Neural cell (in vitro differentiated cells): ENCODE data around the gene U2SURP. TPM values are rescaled to one million over a fixed set of nuclear protein-coding genes. Genes with fewer than 3 reads are reported as not detected.

Experiments
- H2AFZ ChIP-seq: fragments of 200-600, 300-800 bp; sonication (generic), shearing (Covaris generic); 2 replicates; pipeline ENCODE4 v1.6.0; 2014; ENCODE audit warnings: low read depth, mild to moderate bottlenecking, antibody characterized with exemption, low read length, moderate library complexity
- H3F3A ChIP-seq: fragments of 200-600 bp; shearing (Covaris generic); 2 replicates; pipeline ENCODE4 v1.6.1; 2016; ENCODE audit warnings: mild to moderate bottlenecking, moderate library complexity, mixed read lengths, antibody characterized with exemption, low read length; ENCODE audit not compliant: insufficient read depth, poor library complexity, severe bottlenecking
- H3K27ac ChIP-seq: fragments of 200-600, 300-800 bp; sonication (generic), shearing (Covaris generic); 2 replicates; pipeline ENCODE4 v1.5.1; 2014; ENCODE audit warnings: mild to moderate bottlenecking, low read length, moderate library complexity
- H3K27me3 ChIP-seq: fragments of 300-800, 200-600 bp; sonication (generic), shearing (Covaris generic); 2 replicates; pipeline ENCODE4 v1.6.0; 2014; ENCODE audit warnings: mild to moderate bottlenecking, low read depth, low read length, moderate library complexity; ENCODE audit not compliant: insufficient read depth
- H3K36me3 ChIP-seq: fragments of 300-800, 200-600 bp; sonication (generic), shearing (Covaris generic); 2 replicates; pipeline ENCODE4 v1.5.1; 2014; ENCODE audit warnings: mild to moderate bottlenecking, antibody characterized with exemption, low read length, moderate library complexity; ENCODE audit not compliant: insufficient read depth
- H3K4me2 ChIP-seq: fragments of 300-800, 200-600 bp; sonication (generic), shearing (Covaris generic); 2 replicates; pipeline ENCODE4 v1.6.0; 2014; ENCODE audit warnings: mild to moderate bottlenecking, low read length
- H3K4me3 ChIP-seq: fragments of 300-800, 200-600 bp; sonication (generic), shearing (Covaris generic); 2 replicates; pipeline ENCODE4 v1.5.1; 2014; ENCODE audit warnings: mild to moderate bottlenecking, low read length, moderate library complexity
- H3K79me2 ChIP-seq: fragments of 200-600 bp; shearing (Covaris generic); replicated peaks from 2 replicates; pipeline ENCODE4 v1.6.0; 2014; ENCODE audit warnings: mild to moderate bottlenecking, low read length, moderate library complexity; ENCODE audit not compliant: insufficient read depth
- H3K9ac ChIP-seq: fragments of 300-800, 200-600 bp; sonication (generic), shearing (Covaris generic); 2 replicates; pipeline ENCODE4 v1.6.1; 2016; ENCODE audit warnings: mild to moderate bottlenecking, low read length, mixed read lengths
- H3K9me2 ChIP-seq: fragments of 200-600 bp; shearing (Covaris generic); 2 replicates; pipeline ENCODE4 v1.6.1; 2016; ENCODE audit warnings: mild to moderate bottlenecking, low read length, mixed read lengths; ENCODE audit not compliant: insufficient read depth
- H3K9me3 ChIP-seq: fragments of 200-600, 300-800 bp; sonication (generic), shearing (Covaris generic); 2 replicates; pipeline ENCODE4 v1.6.1; 2016; ENCODE audit warnings: mild to moderate bottlenecking, mixed run types, low read length, moderate library complexity, mixed read lengths
- H4K20me1 ChIP-seq: fragments of 200-600 bp; shearing (Covaris generic); 2 replicates; pipeline ENCODE4 v1.6.1; 2016; ENCODE audit warnings: mild to moderate bottlenecking, mixed run types; ENCODE audit not compliant: insufficient read depth
- CTCF ChIP-seq: fragments of 450-650 bp; IDR thresholded peaks from 2 replicates; pipeline ENCODE4 v1.5.1; 2014; ENCODE audit warnings: antibody characterized with exemption, mild to moderate bottlenecking, moderate library complexity; ENCODE audit not compliant: poor library complexity, severe bottlenecking
- EP300 ChIP-seq: fragments of 450-650 bp; conservative IDR thresholded peaks from 2 replicates; pipeline ENCODE4 v1.6.1; 2014; ENCODE audit warnings: antibody characterized with exemption, mild to moderate bottlenecking, moderate library complexity; ENCODE audit not compliant: poor library complexity, severe bottlenecking
- EZH2 ChIP-seq: fragments of 200-600, 300-800 bp; shearing (Covaris generic), sonication (generic); IDR thresholded peaks from 2 replicates; pipeline ENCODE4 v1.6.1; 2014; ENCODE audit warnings: antibody characterized with exemption, low read length, borderline replicate concordance, mild to moderate bottlenecking; ENCODE audit not compliant: insufficient read depth, poor library complexity, severe bottlenecking
- MXI1 ChIP-seq: fragments of 450-650 bp; conservative IDR thresholded peaks from 2 replicates; pipeline ENCODE4 v1.6.1; 2014; ENCODE audit warnings: antibody characterized with exemption, mild to moderate bottlenecking; ENCODE audit not compliant: poor library complexity, severe bottlenecking
- POLR2AphosphoS5 ChIP-seq: IDR thresholded peaks from 2 replicates; pipeline ENCODE4 v1.6.1; 2012
- RAD21 ChIP-seq: fragments of 450-650 bp; conservative IDR thresholded peaks from 2 replicates; pipeline ENCODE4 v1.6.1; 2014; ENCODE audit warnings: antibody characterized with exemption, mild to moderate bottlenecking, moderate library complexity
- REST ChIP-seq: IDR thresholded peaks from 2 replicates; pipeline ENCODE4 v1.6.1; 2012; ENCODE audit warnings: borderline replicate concordance
- SMC3 ChIP-seq: fragments of 450-650 bp; conservative IDR thresholded peaks from 2 replicates; pipeline ENCODE4 v1.6.1; 2014; ENCODE audit warnings: antibody characterized with exemption, mild to moderate bottlenecking, moderate library complexity; ENCODE audit not compliant: poor library complexity
- TAF1 ChIP-seq: IDR thresholded peaks from 2 replicates; pipeline ENCODE4 v1.6.1; 2012; ENCODE audit warnings: low read depth
- polyA plus RNA-seq: library from polyadenylated mRNA; depleted of rRNA; stranded (reverse); fragments of >200 nt; gene quantifications from 2 replicates; pipeline ENCODE4 v1.2.3, GENCODE V29; 2014

The U2SURP gene
- polyA plus RNA-seq, 1 donor from 2014 or later = 159 TPM

- Histone ChIP-seq H3K4me3 (no peak overlapping the region), H3K27ac (no peak overlapping the region), H3K4me2 (no peak overlapping the region), H3K27me3 (no peaks in the 10 kb centered on the region), H3K36me3 (no peaks in the 10 kb centered on the region), H3K9ac (no peak overlapping the region), H3K9me3 (no peaks in the 10 kb centered on the region), H2AFZ (no peak overlapping the region), H3K9me2 (no peaks in the 10 kb centered on the region), H4K20me1 (no peaks in the 10 kb centered on the region), H3K79me2 (no peaks in the 10 kb centered on the region), H3F3A (no peaks in the 10 kb centered on the region)
- TF ChIP-seq MXI1 = no peak
- no peak for TF ChIP-seq TAF1
- TF ChIP-seq REST = no peak
- TF ChIP-seq EP300 = no peak
- TF ChIP-seq SMC3 = no peak
- TF ChIP-seq CTCF = no peak
- TF ChIP-seq EZH2 = no peak
- TF ChIP-seq RAD21 = no peak
- TF ChIP-seq POLR2AphosphoS5 = no peak
Observed at GRCh38 chr3:143064777-143065176, 63.4 kb downstream of the U2SURP start.

GRCh38 chr3:143065364-143065763, 64.0 kb downstream of the U2SURP start:
- Histone ChIP-seq H3K9ac (no peak overlapping the region), H2AFZ (no peak overlapping the region), H3K9me3 (no peaks in the 10 kb centered on the region), H3K27ac (no peak overlapping the region), H4K20me1 (no peaks in the 10 kb centered on the region), H3K79me2 (no peaks in the 10 kb centered on the region), H3K27me3 (no peaks in the 10 kb centered on the region), H3K36me3 (no peaks in the 10 kb centered on the region), H3K9me2 (no peaks in the 10 kb centered on the region), H3F3A (no peaks in the 10 kb centered on the region), H3K4me2 (no peak overlapping the region), H3K4me3 (no peak overlapping the region)
- TF ChIP-seq EP300 = no peak
- TF ChIP-seq TAF1 = no peak
- TF ChIP-seq SMC3 = no peak
- TF ChIP-seq REST = no peak
- no peak for TF ChIP-seq POLR2AphosphoS5
- TF ChIP-seq RAD21 = no peak
- no peak for TF ChIP-seq CTCF
- TF ChIP-seq MXI1 = no peak
- TF ChIP-seq EZH2 = no peak
